CD4-positive, alpha-beta T cell treated with Interleukin-12 subunit alpha and Interleukin-12 subunit beta, for 1 hour (primary cell): ENCODE measurements around the gene APOL6.
A peak's percentile ranks its signal among the peaks of the same experiment; 100 is the strongest.

Source experiments
- DNase-seq: peaks from one replicate; pipeline ENCODE4 v3.0.0-alpha.2; 2020

APOL6 gene

GRCh38 chr22:35648066-35649025 lies at the start of gene APOL6:
Gene APOL6 (plus strand): TSS chr22:35648446. CDS start chr22:35656426, 7,980 bp downstream.
- DNase-seq: peak; percentile 79

- DNase-seq: no peak
Measured at GRCh38 chr22:35599364-35599763, 48.9 kb upstream of the APOL6 start.

- no peak for DNase-seq
Measured at GRCh38 chr22:35600476-35600875, 47.8 kb upstream of the APOL6 start.

GRCh38 chr22:35601013-35601580 lies 47.1 kb upstream of the APOL6 start:
- no peak for DNase-seq

GRCh38 chr22:35601743-35602615 lies 46.3 kb upstream of the APOL6 start:
- peak; percentile 10 for DNase-seq

GRCh38 chr22:35604621-35605368 lies 43.5 kb upstream of the APOL6 start:
- DNase-seq: no peak

GRCh38 chr22:35605369-35605680 lies 42.9 kb upstream of the APOL6 start:
- DNase-seq: no peak

GRCh38 chr22:35605851-35606481 lies 42.3 kb upstream of the APOL6 start:
- DNase-seq: no peak

GRCh38 chr22:35606916-35607315 lies 41.3 kb upstream of the APOL6 start:
- no peak for DNase-seq

- no peak for DNase-seq
Measured at GRCh38 chr22:35608088-35608487, 40.2 kb upstream of the APOL6 start.

- no peak for DNase-seq
Measured at GRCh38 chr22:35609261-35609660, 39.0 kb upstream of the APOL6 start.

GRCh38 chr22:35609761-35610160 lies 38.5 kb upstream of the APOL6 start:
- DNase-seq: no peak

DNA sequence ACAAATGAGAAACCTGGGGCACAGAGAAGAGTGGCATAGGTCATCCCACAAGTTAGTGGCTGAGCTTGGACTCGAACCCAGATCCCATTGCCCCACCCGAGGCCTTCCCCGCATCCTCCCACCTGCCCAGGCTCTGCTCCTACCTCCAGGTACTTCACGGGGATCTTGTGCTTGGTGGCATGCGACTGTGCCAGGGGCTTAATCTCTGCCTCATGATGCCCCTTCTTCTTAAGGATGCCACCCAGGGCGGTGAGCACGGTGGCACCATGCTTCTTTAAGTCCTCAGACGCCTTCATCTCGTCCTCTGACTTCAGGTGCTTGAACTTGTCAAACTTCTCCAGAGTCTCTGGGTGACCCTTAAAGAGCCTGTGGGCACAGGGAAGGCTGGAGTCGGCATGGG lies 37.5 kb upstream of the APOL6 start:
- no peak for DNase-seq

DNA sequence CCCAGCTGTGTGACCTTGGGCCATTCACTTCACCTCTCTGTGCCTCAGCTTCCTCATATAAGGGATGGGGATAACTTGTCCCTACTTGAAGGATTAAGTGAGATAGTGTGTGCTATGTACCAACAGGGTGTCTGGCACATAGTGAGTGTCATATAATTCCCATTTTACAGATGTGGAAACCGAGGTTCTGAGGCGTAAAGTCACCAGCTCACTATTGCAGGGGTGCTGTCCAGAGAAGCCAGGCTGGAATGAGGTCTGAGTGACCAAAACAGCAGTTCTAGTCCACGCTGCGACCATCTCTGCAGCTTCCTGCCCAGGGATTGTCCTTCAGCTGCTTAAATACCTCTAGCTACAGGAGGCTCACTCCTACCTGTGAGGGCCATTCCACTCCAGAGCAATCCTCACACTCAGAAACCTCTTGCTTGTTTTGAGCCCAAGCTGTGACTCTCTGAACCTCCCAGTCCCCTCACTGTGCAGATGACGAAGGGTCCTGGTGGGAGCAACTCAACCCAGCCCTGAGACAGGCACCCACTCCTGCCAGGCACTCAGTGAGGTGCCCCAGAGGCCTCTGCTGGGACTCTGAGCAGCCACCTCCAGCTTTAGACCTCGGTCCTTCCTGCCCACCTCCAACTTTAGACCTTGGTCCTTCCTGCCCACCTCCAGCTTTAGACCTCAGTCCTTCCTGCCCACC lies 36.9 kb upstream of the APOL6 start:
- DNase-seq: no peak

DNA sequence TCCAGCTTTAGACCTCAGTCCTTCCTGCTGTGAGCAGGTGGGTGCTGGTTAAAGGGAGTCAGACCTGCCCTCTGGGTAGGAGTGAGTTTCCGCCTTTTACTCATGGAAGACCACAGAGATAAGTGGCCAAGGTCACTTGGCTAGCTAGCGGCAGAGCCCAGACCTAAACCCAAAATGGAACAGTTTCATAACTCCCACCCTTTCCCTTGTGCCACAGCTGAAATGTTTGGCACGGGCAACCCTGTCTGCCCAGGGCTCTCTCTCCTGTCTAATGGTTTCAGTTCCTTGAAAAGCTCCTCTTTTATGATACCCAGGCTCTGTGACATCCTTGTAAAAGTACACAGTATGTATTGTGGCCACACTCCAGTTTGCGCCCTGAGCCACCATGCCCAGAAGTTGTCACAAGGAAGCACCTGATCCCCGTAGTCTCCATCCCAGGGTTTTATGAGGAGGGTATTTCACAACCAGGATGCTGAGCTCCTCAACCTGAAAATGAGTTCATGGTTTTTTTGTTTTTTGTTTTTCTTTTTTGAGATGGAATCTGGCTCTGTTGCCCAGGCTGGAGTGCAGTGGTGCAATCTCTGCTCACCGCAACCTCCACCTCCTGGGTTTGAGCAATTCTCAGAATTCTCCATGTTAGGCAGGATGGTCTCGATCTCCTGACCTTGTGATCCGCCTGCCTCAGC lies 36.2 kb upstream of the APOL6 start:
- DNase-seq: no peak

DNA sequence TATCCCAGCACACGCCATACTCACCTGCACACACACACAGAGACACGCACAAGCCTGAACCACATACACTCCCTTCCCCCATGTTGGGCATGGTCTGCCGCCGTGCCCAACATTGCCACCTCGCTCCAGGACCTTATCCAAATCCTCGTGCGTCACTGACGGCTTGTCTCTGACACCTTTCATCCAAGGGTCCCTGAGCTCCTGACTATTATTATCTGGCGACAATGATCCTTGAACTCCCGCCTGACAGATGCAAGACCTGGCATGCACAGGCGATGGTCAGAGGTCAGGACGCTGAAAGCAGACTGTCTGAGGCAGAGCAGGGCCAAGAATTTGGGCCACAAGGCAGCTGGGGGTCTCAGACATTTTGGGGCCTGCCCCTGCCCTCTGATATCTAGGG lies 35.3 kb upstream of the APOL6 start:
- DNase-seq: no peak

DNA sequence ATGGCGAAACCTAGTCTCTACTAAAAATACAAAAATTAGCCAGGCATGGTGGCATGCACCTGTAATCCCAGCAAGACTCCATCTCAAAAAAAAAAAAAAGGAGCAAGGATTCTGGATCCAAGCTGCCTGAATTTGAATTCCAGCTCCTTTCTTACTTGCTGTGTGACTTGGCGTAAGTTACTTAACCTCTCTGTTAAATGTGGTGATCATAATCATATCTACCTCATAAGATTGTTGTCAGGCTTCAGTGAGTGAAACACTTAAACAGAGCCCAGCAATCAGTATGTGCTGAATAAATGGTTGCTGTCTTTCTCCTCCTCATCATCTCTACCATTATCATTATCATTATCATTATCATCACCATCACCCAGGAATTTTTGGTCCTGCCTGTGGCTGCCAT lies 33.8 kb upstream of the APOL6 start:
- DNase-seq: no peak

DNA sequence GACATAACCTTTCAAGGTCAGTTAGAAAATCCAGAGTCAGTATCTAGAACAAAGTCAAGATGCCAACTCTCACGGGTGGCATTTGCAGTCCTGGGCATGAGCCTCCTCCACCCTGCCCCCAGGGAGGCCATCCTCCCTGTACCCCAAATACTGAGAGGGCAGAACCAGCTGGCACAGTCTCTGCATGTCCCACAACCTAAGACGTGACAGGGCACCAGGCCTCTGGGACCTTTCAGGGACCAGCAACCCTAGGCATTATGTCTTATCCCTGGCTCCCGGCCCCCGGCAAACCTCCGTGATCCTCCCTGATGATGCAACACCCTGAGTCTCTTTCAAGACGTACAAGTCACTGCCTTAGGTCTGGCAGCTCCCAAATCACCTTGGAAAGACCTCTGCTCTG lies 33.1 kb upstream of the APOL6 start:
- DNase-seq: no peak

- no peak for DNase-seq
Measured at GRCh38 chr22:35616043-35616442, 32.2 kb upstream of the APOL6 start.

GRCh38 chr22:35617137-35617755 lies 31.0 kb upstream of the APOL6 start, which contains the start of gene MB:
Gene MB (minus strand): TSS chr22:35617329. CDS start chr22:35617257, 72 bp downstream.
- no peak for DNase-seq
